B cell (primary cell): Measurements from ENCODE around the gene STAT5B. TPM values are rescaled to one million over a fixed set of nuclear protein-coding genes. Genes with fewer than 3 reads are reported as not detected.
A peak's percentile ranks its signal among the peaks of the same experiment; 100 is the strongest.

Experiments
- ATAC-seq: fragments of 200-7000 bp; cut with Tn5 transposase; one replicate; pipeline ENCODE4 v1.10.0; 2021; ENCODE audit warnings: low read depth, mild to moderate bottlenecking, moderate number of reproducible peaks, moderate library complexity
- CTCF ChIA-PET: fragments of 350-600 bp; sonication (Branson Sonifier 250); formaldehyde crosslinking; loops from one replicate; lab custom pipeline; 2021; ENCODE audit warnings: antibody characterized with exemption, inconsistent platforms; lab: Charles Lee
- POLR2A ChIA-PET: fragments of 350-600 bp; sonication (Branson Sonifier 250); formaldehyde crosslinking; loops from one replicate; lab custom pipeline; 2021; ENCODE audit warnings: antibody characterized with exemption; lab: Charles Lee
- DNase-seq: peaks from one replicate; pipeline ENCODE4 v3.0.0; 2013
- H2AFZ ChIP-seq: 2 replicates; pipeline ENCODE4 v1.6.1; 2012; ENCODE audit warnings: mild to moderate bottlenecking, low read depth, low read length; ENCODE audit not compliant: insufficient read depth, poor library complexity, severe bottlenecking
- H3K27ac ChIP-seq, 2 donors: 1 replicate in 1 of 2; 2 replicates in 1 of 2; pipeline ENCODE4 v1.5.1; 2012 to 2013; ENCODE audit warnings: low read length in 2 of 2, mild to moderate bottlenecking in 2 of 2, moderate library complexity in 1 of 2
- H3K27me3 ChIP-seq, 4 experiments: fragments of 200-600 bp in 1 of 4; sonication (generic) in 1 of 4; replicated peaks in 1 of 4; 1 replicate in 2 of 4; 2 replicates in 2 of 4; pipeline versions ENCODE4 v1.6.1 to v1.7.0; 2013 to 2016; ENCODE audit warnings: low read length in 3 of 4, mild to moderate bottlenecking in 2 of 4, mixed read lengths in 1 of 4, moderate library complexity in 1 of 4; ENCODE audit not compliant: insufficient read depth in 4 of 4, control insufficient read depth in 3 of 4; ENCODE audit errors: control extremely low read depth in 1 of 4
- H3K36me3 ChIP-seq, 2 experiments: replicated peaks in 1 of 2; 1 replicate in 1 of 2; 2 replicates in 1 of 2; pipeline versions ENCODE4 v1.6.1 to v1.7.1; 2013; ENCODE audit warnings: low read length in 1 of 2; ENCODE audit not compliant: insufficient read depth in 2 of 2, control insufficient read depth in 1 of 2; ENCODE audit errors: control extremely low read depth in 1 of 2, extremely low read depth in 1 of 2
- H3K4me1 ChIP-seq, 2 donors: fragments of 200-600 bp in 1 of 2; sonication (generic) in 1 of 2; 1 replicate in 1 of 2; 2 replicates in 1 of 2; pipeline versions ENCODE4 v1.5.1 to v1.6.1; 2013 to 2017; ENCODE audit warnings: low read length in 2 of 2; ENCODE audit not compliant: control insufficient read depth in 2 of 2, insufficient read depth in 2 of 2
- H3K4me2 ChIP-seq: replicated peaks from 2 replicates; pipeline ENCODE3; 2012; ENCODE audit warnings: mild to moderate bottlenecking, low read depth, low read length; ENCODE audit not compliant: poor library complexity, severe bottlenecking
- H3K4me3 ChIP-seq, 5 experiments: fragments of 200-600 bp in 1 of 5; sonication (generic) in 1 of 5; 1 replicate in 3 of 5; 2 replicates in 2 of 5; pipeline versions ENCODE4 v1.5.1 to v1.7.0; 2011 to 2016; ENCODE audit warnings: low read length in 4 of 5, mild to moderate bottlenecking in 4 of 5, low read depth in 2 of 5, control low read depth in 1 of 5, moderate library complexity in 1 of 5; ENCODE audit not compliant: insufficient read depth in 1 of 5; ENCODE audit errors: control extremely low read depth in 1 of 5, extremely low read depth in 1 of 5
- H3K79me2 ChIP-seq: fragments of 200-600 bp; sonication (generic); one replicate; pipeline ENCODE4 v1.6.0; 2016; ENCODE audit warnings: low read length; ENCODE audit not compliant: control insufficient read depth, insufficient read depth
- H3K9ac ChIP-seq: fragments of 200-600 bp; sonication (generic); 2 replicates; pipeline ENCODE4 v1.6.1; 2017; ENCODE audit warnings: mild to moderate bottlenecking, low read length, moderate library complexity
- H3K9me3 ChIP-seq, 3 donors: one replicate each; pipeline versions ENCODE4 v1.6.1 to v1.7.1; 2013; ENCODE audit warnings: low read length in 2 of 3; ENCODE audit not compliant: control insufficient read depth in 2 of 3, insufficient read depth in 1 of 3; ENCODE audit errors: control extremely low read depth in 1 of 3
- H4K20me1 ChIP-seq: 2 replicates; pipeline ENCODE4 v1.6.0; 2012; ENCODE audit warnings: mild to moderate bottlenecking, low read length; ENCODE audit not compliant: insufficient read depth, control insufficient read depth, poor library complexity, severe bottlenecking
- H3K27ac Mint-ChIP-seq: one replicate; pipeline ENCODE4 v1.8.0; 2021; ENCODE audit warnings: mixed read lengths
- H3K27me3 Mint-ChIP-seq: one replicate; pipeline ENCODE4 v1.8.0; 2021; ENCODE audit warnings: mixed read lengths
- H3K4me1 Mint-ChIP-seq: one replicate; pipeline ENCODE4 v1.8.0; 2021; ENCODE audit warnings: mixed read lengths
- H3K4me3 Mint-ChIP-seq: one replicate; pipeline ENCODE4 v1.8.0; 2021; ENCODE audit warnings: mixed read lengths
- H3K9me3 Mint-ChIP-seq: one replicate; pipeline ENCODE4 v1.8.0; 2022; ENCODE audit warnings: mixed read lengths; ENCODE audit not compliant: insufficient read depth
- EZH2 ChIP-seq: IDR thresholded peaks from 2 replicates; pipeline ENCODE4 v1.6.1; 2012; ENCODE audit warnings: borderline replicate concordance, low read depth, mild to moderate bottlenecking, moderate library complexity, low read length; ENCODE audit not compliant: insufficient read depth, poor library complexity, severe bottlenecking
- WGBS: methylation state at CpG from one replicate; pipeline ENCODE4 v1.1.5; 2013; ENCODE audit warnings: missing lambda C conversion rate; ENCODE audit not compliant: insufficient coverage; 5-methylcytosine and 5-hydroxymethylcytosine counted together
- intact Hi-C: fragments of 100-400 bp; cut with micrococcal nuclease; formaldehyde crosslinking; loops from one replicate; pipeline ENCODE4 v1.10.0; 2022
- polyA plus RNA-seq: library from polyadenylated mRNA; depleted of rRNA; stranded (reverse); fragments of >200 nt; gene quantifications from 2 replicates; pipeline ENCODE4 v1.2.3, GENCODE V29; 2012
- total RNA-seq, 2 donors: library from RNA; stranded (reverse); fragments of 120-200 nt in 1 of 2; gene quantifications; 1 replicate in 1 of 2; 2 replicates in 1 of 2; pipeline versions ENCODE4 v1.2.3 to v1.2.4, GENCODE V29; 2013 to 2022
- TF ChIP-seq, protein P1 (sequence below): fragments of 200-600 bp; IDR thresholded peaks from one replicate; pipeline ENCODE4 v1.8.0; 2022; ENCODE audit warnings: antibody characterized with exemption, mild to moderate bottlenecking

Gene STAT5B
- total and polyA plus RNA-seq, 2 donors (not counting 1 experiment from before 2014, with no cell fraction given): 70.0 to 103 TPM

GRCh38 chr17:42179335-42179734, 96.9 kb downstream of the STAT5B start:
- peaks cover 42 to 55% of the 10 kb centered on the region in 2 donors for H3K4me1 ChIP-seq
- no peaks in the 10 kb centered on the region for H3K79me2 ChIP-seq
- H3K9me3 ChIP-seq: peaks cover 0 to 11% (median 0%) of the 10 kb centered on the region in 3 donors
- intact Hi-C loops: no loop called here
- peak overlapping the region in 1 of 2 donors; percentile 30 for H3K27ac ChIP-seq
- no peak overlapping the region for H3K27ac Mint-ChIP-seq
- no peak for TF ChIP-seq EZH2
- TF ChIP-seq, protein P1, sequence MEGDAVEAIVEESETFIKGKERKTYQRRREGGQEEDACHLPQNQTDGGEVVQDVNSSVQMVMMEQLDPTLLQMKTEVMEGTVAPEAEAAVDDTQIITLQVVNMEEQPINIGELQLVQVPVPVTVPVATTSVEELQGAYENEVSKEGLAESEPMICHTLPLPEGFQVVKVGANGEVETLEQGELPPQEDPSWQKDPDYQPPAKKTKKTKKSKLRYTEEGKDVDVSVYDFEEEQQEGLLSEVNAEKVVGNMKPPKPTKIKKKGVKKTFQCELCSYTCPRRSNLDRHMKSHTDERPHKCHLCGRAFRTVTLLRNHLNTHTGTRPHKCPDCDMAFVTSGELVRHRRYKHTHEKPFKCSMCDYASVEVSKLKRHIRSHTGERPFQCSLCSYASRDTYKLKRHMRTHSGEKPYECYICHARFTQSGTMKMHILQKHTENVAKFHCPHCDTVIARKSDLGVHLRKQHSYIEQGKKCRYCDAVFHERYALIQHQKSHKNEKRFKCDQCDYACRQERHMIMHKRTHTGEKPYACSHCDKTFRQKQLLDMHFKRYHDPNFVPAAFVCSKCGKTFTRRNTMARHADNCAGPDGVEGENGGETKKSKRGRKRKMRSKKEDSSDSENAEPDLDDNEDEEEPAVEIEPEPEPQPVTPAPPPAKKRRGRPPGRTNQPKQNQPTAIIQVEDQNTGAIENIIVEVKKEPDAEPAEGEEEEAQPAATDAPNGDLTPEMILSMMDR: no peak
- peak overlapping the region; percentile 47 for H3K4me3 Mint-ChIP-seq
- H4K20me1 ChIP-seq: no peaks in the 10 kb centered on the region
- DNase-seq (no peak), ATAC-seq (no peak)
- ChIA-PET POLR2A (interaction anchor here (0.5 kb wide), 2 partner anchors 353 to 1890 kb away, joined by 4 to 14 read pairs; no protein-coding TSS in a partner anchor), CTCF (interaction anchor here (0.6 to 3.3 kb wide), 7 partner anchors 8 to 216 kb away, joined by 3 to 20 read pairs (median 3); partner anchors contain the start of gene GHDC)
- H3K27me3 Mint-ChIP-seq: no peaks in the 10 kb centered on the region
- H3K4me3 ChIP-seq: no peak overlapping the region
- peak overlapping the region; percentile 34 for H3K4me2 ChIP-seq
- peaks cover 54% of the 10 kb centered on the region for H3K4me1 Mint-ChIP-seq
- peaks cover 0 to 17% (median 2%) of the 10 kb centered on the region in 4 experiments for H3K27me3 ChIP-seq
- no peaks in the 10 kb centered on the region for H3K9me3 Mint-ChIP-seq
- no peak overlapping the region for H2AFZ ChIP-seq
- H3K36me3 ChIP-seq: no peaks in the 10 kb centered on the region
- no CpG with 5 or more reads among the region's 1 CpG for WGBS
- H3K9ac ChIP-seq: no peak overlapping the region

DNA sequence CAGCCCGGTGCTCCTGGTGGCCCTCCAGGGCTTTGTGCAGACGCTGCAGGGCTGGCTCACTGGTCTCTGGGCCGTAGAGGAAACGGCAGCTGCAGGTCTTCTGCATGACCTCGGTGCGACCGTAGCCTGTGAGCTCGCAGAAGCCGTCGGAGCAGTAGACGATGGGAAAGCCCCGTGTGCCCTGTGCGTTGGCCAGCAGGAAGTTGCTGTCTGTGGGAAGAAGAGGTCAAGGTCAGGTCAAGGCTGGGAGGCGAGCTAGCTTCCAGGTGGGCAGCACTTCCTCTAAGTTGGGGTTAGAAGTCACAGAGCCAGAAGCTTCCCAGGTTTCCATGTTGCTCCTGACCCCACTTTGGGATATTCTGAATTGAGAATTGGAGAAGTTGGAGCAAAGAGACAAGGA, 97.4 kb downstream of the STAT5B start:
- Histone ChIP-seq H3K27me3 (peaks cover 0 to 17% (median 2%) of the 10 kb centered on the region in 4 experiments), H3K36me3 (no peaks in the 10 kb centered on the region), H3K4me1 (peaks cover 42 to 54% of the 10 kb centered on the region in 2 donors), H3K79me2 (no peaks in the 10 kb centered on the region), H2AFZ (no peak overlapping the region), H4K20me1 (no peaks in the 10 kb centered on the region), H3K4me3 (no peak overlapping the region), H3K4me2 (peak overlapping the region; percentile 34), H3K9ac (no peak overlapping the region), H3K27ac (peak overlapping the region in 1 of 2 donors; percentile 30), H3K9me3 (peaks cover 0 to 11% (median 0%) of the 10 kb centered on the region in 3 donors)
- POLR2A ChIA-PET: no interaction called here
- Mint-ChIP-seq H3K27me3 (no peaks in the 10 kb centered on the region), H3K9me3 (no peaks in the 10 kb centered on the region), H3K27ac (peak overlapping the region; percentile 83), H3K4me3 (peak overlapping the region; percentile 68), H3K4me1 (peaks cover 52% of the 10 kb centered on the region)
- intact Hi-C loops: no loop called here
- ATAC-seq (peak; percentile 26), DNase-seq (peak; percentile 66)
- WGBS: 19% methylated on average over 14 of the region's 14 CpGs
- TF ChIP-seq, protein P1: no peak
- no peak for TF ChIP-seq EZH2
- CTCF ChIA-PET: interaction anchor here (0.5 to 1.3 kb wide), 6 partner anchors 8 to 216 kb away, joined by 3 to 4 read pairs (median 3); no protein-coding TSS in a partner anchor
